Smooth muscle cell (in vitro differentiated cells): ENCODE data around the gene SLC16A9. TPM values are rescaled to one million over a fixed set of nuclear protein-coding genes. Genes with fewer than 3 reads are reported as not detected.

Experiments used
- DNase-seq: peaks from one replicate; lab custom pipeline; 2025; ENCODE audit not compliant: unreplicated experiment; lab: John Stamatoyannopoulos, UW
- H2AFZ ChIP-seq: fragments of 200-600 bp; sonication (generic); 2 replicates; pipeline ENCODE4 v1.6.0; 2016; ENCODE audit warnings: antibody characterized with exemption, low read depth, mild to moderate bottlenecking
- H3F3A ChIP-seq: fragments of 200-600 bp; sonication (generic); 2 replicates; pipeline ENCODE4 v1.6.0; 2017; ENCODE audit warnings: antibody characterized with exemption, low read depth
- H3K27ac ChIP-seq: fragments of 200-600 bp; sonication (generic); 2 replicates; pipeline ENCODE4 v1.5.1; 2016; ENCODE audit warnings: low read depth, mild to moderate bottlenecking
- H3K27me3 ChIP-seq: fragments of 200-600 bp; sonication (generic); 2 replicates; pipeline ENCODE4 v1.6.1; 2016; ENCODE audit warnings: low read depth, mild to moderate bottlenecking
- H3K36me3 ChIP-seq: fragments of 200-600 bp; sonication (generic); 2 replicates; pipeline ENCODE4 v1.5.1; 2016; ENCODE audit warnings: low read depth
- H3K4me1 ChIP-seq: fragments of 200-600 bp; sonication (generic); 2 replicates; pipeline ENCODE4 v1.5.1; 2016; ENCODE audit warnings: low read depth
- H3K4me2 ChIP-seq: fragments of 200-600 bp; sonication (generic); 2 replicates; pipeline ENCODE4 v1.6.0; 2016; ENCODE audit warnings: mild to moderate bottlenecking
- H3K4me3 ChIP-seq: fragments of 200-600 bp; sonication (generic); 2 replicates; pipeline ENCODE4 v1.5.1; 2016; ENCODE audit warnings: mild to moderate bottlenecking
- H3K79me2 ChIP-seq: fragments of 200-600 bp; sonication (generic); 2 replicates; pipeline ENCODE4 v1.6.0; 2016; ENCODE audit warnings: low read depth, mild to moderate bottlenecking
- H3K9ac ChIP-seq: fragments of 200-600 bp; sonication (generic); 2 replicates; pipeline ENCODE4 v1.6.0; 2016; ENCODE audit warnings: low read depth
- H3K9me3 ChIP-seq: fragments of 200-600 bp; sonication (generic); replicated peaks from 2 replicates; pipeline ENCODE4 v1.5.1; 2016; ENCODE audit warnings: low read depth
- H4K20me1 ChIP-seq: fragments of 200-600 bp; sonication (generic); 2 replicates; pipeline ENCODE4 v1.6.0; 2016; ENCODE audit warnings: low read depth
- WGBS: methylation state at CpG from one replicate; pipeline ENCODE4 v1.1.7; 2016; ENCODE audit warnings: low lambda C conversion rate; 5-methylcytosine and 5-hydroxymethylcytosine counted together
- polyA plus RNA-seq: library from polyadenylated mRNA; unstranded; fragments of >200 nt; fragmentation: Nextera tagmentation; extraction: Ambion mirVana; gene quantifications from 2 replicates; pipeline ENCODE4 v1.2.1, GENCODE V29; 2016
- total RNA-seq: library from RNA; depleted of rRNA; stranded (reverse); fragments of >200 nt; gene quantifications from 2 replicates; pipeline ENCODE4 v1.2.3, GENCODE V29; 2014
- TF ChIP-seq, protein P1 (sequence below): fragments of 200-600 bp; sonication (generic); IDR thresholded peaks from 2 replicates; pipeline ENCODE4 v1.5.1; 2017; ENCODE audit warnings: borderline replicate concordance, mild to moderate bottlenecking, antibody characterized with exemption; ENCODE audit not compliant: insufficient read depth, poor library complexity, severe bottlenecking

Gene SLC16A9
- total and polyA plus RNA-seq, 2 experiments from 2014 or later, result 0.90 to 2.1 TPM

GRCh38 chr10:59724098-59724938 lies 14.7 kb upstream of the SLC16A9 start:
- TF ChIP-seq, protein P1, sequence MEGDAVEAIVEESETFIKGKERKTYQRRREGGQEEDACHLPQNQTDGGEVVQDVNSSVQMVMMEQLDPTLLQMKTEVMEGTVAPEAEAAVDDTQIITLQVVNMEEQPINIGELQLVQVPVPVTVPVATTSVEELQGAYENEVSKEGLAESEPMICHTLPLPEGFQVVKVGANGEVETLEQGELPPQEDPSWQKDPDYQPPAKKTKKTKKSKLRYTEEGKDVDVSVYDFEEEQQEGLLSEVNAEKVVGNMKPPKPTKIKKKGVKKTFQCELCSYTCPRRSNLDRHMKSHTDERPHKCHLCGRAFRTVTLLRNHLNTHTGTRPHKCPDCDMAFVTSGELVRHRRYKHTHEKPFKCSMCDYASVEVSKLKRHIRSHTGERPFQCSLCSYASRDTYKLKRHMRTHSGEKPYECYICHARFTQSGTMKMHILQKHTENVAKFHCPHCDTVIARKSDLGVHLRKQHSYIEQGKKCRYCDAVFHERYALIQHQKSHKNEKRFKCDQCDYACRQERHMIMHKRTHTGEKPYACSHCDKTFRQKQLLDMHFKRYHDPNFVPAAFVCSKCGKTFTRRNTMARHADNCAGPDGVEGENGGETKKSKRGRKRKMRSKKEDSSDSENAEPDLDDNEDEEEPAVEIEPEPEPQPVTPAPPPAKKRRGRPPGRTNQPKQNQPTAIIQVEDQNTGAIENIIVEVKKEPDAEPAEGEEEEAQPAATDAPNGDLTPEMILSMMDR, result no peak
- H3K4me3 ChIP-seq, result no peak overlapping the region
- DNase-seq, result no peak
- H3K27ac ChIP-seq, result no peak overlapping the region
- H3F3A ChIP-seq, result no peaks in the 10 kb centered on the region
- H3K9ac ChIP-seq, result no peak overlapping the region
- WGBS, result 90% methylated on average over 3 of the region's 3 CpGs
- no peak overlapping the region for H3K4me2 ChIP-seq
- no peaks in the 10 kb centered on the region for H3K79me2 ChIP-seq
- no peaks in the 10 kb centered on the region for H4K20me1 ChIP-seq
- no peaks in the 10 kb centered on the region for H3K36me3 ChIP-seq
- H3K4me1 ChIP-seq, result no peaks in the 10 kb centered on the region
- H3K9me3 ChIP-seq, result no peaks in the 10 kb centered on the region
- no peak overlapping the region for H2AFZ ChIP-seq
- H3K27me3 ChIP-seq, result no peaks in the 10 kb centered on the region

GRCh38 chr10:59720377-59720776 lies 10.7 kb upstream of the SLC16A9 start:
- TF ChIP-seq, protein P1, result no peak
- Histone ChIP-seq H3K4me3 (no peak overlapping the region), H3K36me3 (no peaks in the 10 kb centered on the region), H3F3A (no peaks in the 10 kb centered on the region), H3K4me1 (no peaks in the 10 kb centered on the region), H2AFZ (no peak overlapping the region), H3K27me3 (no peaks in the 10 kb centered on the region), H3K4me2 (no peak overlapping the region), H3K9me3 (no peaks in the 10 kb centered on the region), H3K9ac (no peak overlapping the region), H3K27ac (no peak overlapping the region), H4K20me1 (no peaks in the 10 kb centered on the region), H3K79me2 (no peaks in the 10 kb centered on the region)
- no peak for DNase-seq

- TF ChIP-seq, protein P1, result no peak
- no peaks in the 10 kb centered on the region for H3K36me3 ChIP-seq
- no peak overlapping the region for H2AFZ ChIP-seq
- no peaks in the 10 kb centered on the region for H3K79me2 ChIP-seq
- H3K27ac ChIP-seq, result no peak overlapping the region
- H3K27me3 ChIP-seq, result no peaks in the 10 kb centered on the region
- H3K9me3 ChIP-seq, result no peaks in the 10 kb centered on the region
- no peak for DNase-seq
- H3F3A ChIP-seq, result no peaks in the 10 kb centered on the region
- H3K4me1 ChIP-seq, result no peaks in the 10 kb centered on the region
- no peak overlapping the region for H3K4me2 ChIP-seq
- no peak overlapping the region for H3K9ac ChIP-seq
- WGBS, result 81% methylated on average over 2 of the region's 2 CpGs
- H3K4me3 ChIP-seq, result no peak overlapping the region
- H4K20me1 ChIP-seq, result no peaks in the 10 kb centered on the region
Observed at GRCh38 chr10:59719374-59719773, 9.7 kb upstream of the SLC16A9 start.

- WGBS, result 93% methylated on average over 2 of the region's 2 CpGs
- H3K9ac ChIP-seq, result no peak overlapping the region
Observed at GRCh38 chr10:59718257-59718656, 8.6 kb upstream of the SLC16A9 start.

More at GRCh38 chr10:59718257-59718656, 8.6 kb upstream of the SLC16A9 start:
- no peaks in the 10 kb centered on the region for H3F3A ChIP-seq
- H3K4me3 ChIP-seq, result no peak overlapping the region
- H3K36me3 ChIP-seq, result no peaks in the 10 kb centered on the region
- H2AFZ ChIP-seq, result no peak overlapping the region
- no peaks in the 10 kb centered on the region for H3K27me3 ChIP-seq
- no peaks in the 10 kb centered on the region for H3K4me1 ChIP-seq
- TF ChIP-seq, protein P1, result no peak
- no peaks in the 10 kb centered on the region for H3K9me3 ChIP-seq
- no peak overlapping the region for H3K4me2 ChIP-seq
- no peaks in the 10 kb centered on the region for H3K79me2 ChIP-seq
- no peak for DNase-seq
- no peak overlapping the region for H3K27ac ChIP-seq
- H4K20me1 ChIP-seq, result no peaks in the 10 kb centered on the region
